Astrocyte (in vitro differentiated cells and primary cell): ENCODE data around the gene GLCCI1. TPM values are rescaled to one million over a fixed set of nuclear protein-coding genes. Genes with fewer than 3 reads are reported as not detected.

Experiments
- DNase-seq: peaks from one replicate; pipeline ENCODE4 v3.0.0-alpha.2; 2010; ENCODE audit warnings: low read depth
- FAIRE-seq: peaks from 2 replicates; lab custom pipeline; 2011; peaks lifted over from hg19 to GRCh38; lab: Jason Lieb, UNC
- H2AFZ ChIP-seq: 2 replicates; pipeline ENCODE4 v1.6.0; 2012; ENCODE audit warnings: low read depth, low read length, inconsistent platforms
- H3K27ac ChIP-seq: 2 replicates; pipeline ENCODE4 v1.5.1; 2011; ENCODE audit warnings: low read depth, low read length, inconsistent platforms
- H3K27me3 ChIP-seq: 2 replicates; pipeline ENCODE4 v1.6.0; 2011; ENCODE audit warnings: low read length, inconsistent platforms; ENCODE audit not compliant: insufficient read depth
- H3K36me3 ChIP-seq: 2 replicates; pipeline ENCODE4 v1.5.1; 2011; ENCODE audit warnings: low read length, inconsistent platforms; ENCODE audit not compliant: insufficient read depth
- H3K4me1 ChIP-seq: 2 replicates; pipeline ENCODE4 v1.5.1; 2011; ENCODE audit warnings: low read length, inconsistent platforms; ENCODE audit not compliant: insufficient read depth
- H3K4me2 ChIP-seq: 2 replicates; pipeline ENCODE4 v1.6.0; 2012; ENCODE audit warnings: low read length, inconsistent platforms
- H3K4me3 ChIP-seq: 2 replicates; pipeline ENCODE4 v1.5.1; 2011; ENCODE audit warnings: low read depth, mild to moderate bottlenecking, low read length, inconsistent platforms; ENCODE audit not compliant: insufficient read depth
- H3K79me2 ChIP-seq: 2 replicates; pipeline ENCODE4 v1.6.0; 2012; ENCODE audit warnings: mild to moderate bottlenecking, low read length, inconsistent platforms; ENCODE audit not compliant: insufficient read depth
- H3K9ac ChIP-seq: 2 replicates; pipeline ENCODE4 v1.6.0; 2012; ENCODE audit warnings: mild to moderate bottlenecking, low read length, inconsistent platforms
- H3K9me3 ChIP-seq: 2 replicates; pipeline ENCODE4 v1.5.1; 2012; ENCODE audit warnings: low read depth, mild to moderate bottlenecking, low read length, inconsistent platforms; ENCODE audit not compliant: insufficient read depth
- H4K20me1 ChIP-seq: 2 replicates; pipeline ENCODE4 v1.6.0; 2012; ENCODE audit warnings: low read length, inconsistent platforms; ENCODE audit not compliant: insufficient read depth
- H3K27ac Mint-ChIP-seq: one replicate; pipeline ENCODE4 v1.8.0; 2021; ENCODE audit warnings: mild to moderate bottlenecking, mixed read lengths; ENCODE audit not compliant: unreplicated experiment
- H3K27me3 Mint-ChIP-seq: one replicate; pipeline ENCODE4 v1.8.0; 2021; ENCODE audit warnings: low read depth, mixed read lengths; ENCODE audit not compliant: unreplicated experiment
- H3K36me3 Mint-ChIP-seq: one replicate; pipeline ENCODE4 v1.8.0; 2021; ENCODE audit warnings: low read depth, mixed read lengths; ENCODE audit not compliant: unreplicated experiment
- H3K4me1 Mint-ChIP-seq: one replicate; pipeline ENCODE4 v1.8.0; 2021; ENCODE audit warnings: low read depth, mixed read lengths; ENCODE audit not compliant: unreplicated experiment
- H3K4me3 Mint-ChIP-seq: one replicate; pipeline ENCODE4 v1.8.0; 2021; ENCODE audit warnings: mild to moderate bottlenecking, moderate library complexity, mixed read lengths; ENCODE audit not compliant: unreplicated experiment
- H3K9me3 Mint-ChIP-seq: one replicate; pipeline ENCODE4 v1.8.0; 2021; ENCODE audit warnings: mild to moderate bottlenecking, mixed read lengths; ENCODE audit not compliant: unreplicated experiment
- EZH2 ChIP-seq: IDR thresholded peaks from 2 replicates; pipeline ENCODE4 v1.6.1; 2012; ENCODE audit warnings: mild to moderate bottlenecking, low read length, inconsistent platforms; ENCODE audit not compliant: insufficient read depth
- total RNA-seq: library from RNA; stranded (reverse); gene quantifications from 2 replicates; pipeline ENCODE4 v1.2.1, GENCODE V29; 2021
- TF ChIP-seq, protein P1 (sequence below): IDR thresholded peaks from 2 replicates; pipeline ENCODE4 v1.5.1; 2011; ENCODE audit warnings: low read depth, mild to moderate bottlenecking, inconsistent platforms, low read length, moderate library complexity; ENCODE audit not compliant: insufficient read depth

GLCCI1 gene
- total RNA-seq, 1 donor from 2014 or later, result 24.2 TPM

DNA sequence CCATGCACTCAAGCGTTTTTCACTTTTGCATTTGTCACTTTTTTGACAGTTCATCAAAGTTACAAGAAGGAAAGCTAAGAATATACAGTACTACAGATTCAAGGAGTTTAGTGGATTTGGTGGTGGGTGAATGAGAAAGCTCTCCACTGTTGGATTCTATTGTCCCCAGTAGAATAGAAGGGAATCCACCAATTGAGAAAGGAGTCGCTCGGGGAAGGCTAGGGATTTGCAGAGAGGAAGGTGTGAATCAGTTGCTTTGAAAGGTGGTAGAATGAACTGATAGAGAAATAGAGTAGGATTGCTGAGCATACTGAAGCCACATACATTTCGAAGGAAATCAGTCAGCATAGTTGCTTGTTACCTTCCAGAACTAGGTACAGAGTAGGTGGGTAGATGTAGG is 33.7 kb upstream of the GLCCI1 start:
- H3K27ac ChIP-seq, result no peak overlapping the region
- no peaks in the 10 kb centered on the region for H3K9me3 Mint-ChIP-seq
- no peak overlapping the region for H3K4me2 ChIP-seq
- DNase-seq, result no peak
- H3K4me1 Mint-ChIP-seq, result no peaks in the 10 kb centered on the region
- H4K20me1 ChIP-seq, result no peaks in the 10 kb centered on the region
- H3K9ac ChIP-seq, result no peak overlapping the region
- H3K27me3 ChIP-seq, result no peaks in the 10 kb centered on the region
- no peaks in the 10 kb centered on the region for H3K36me3 Mint-ChIP-seq
- no peaks in the 10 kb centered on the region for H3K4me1 ChIP-seq
- H3K4me3 Mint-ChIP-seq, result no peak overlapping the region
- H3K27ac Mint-ChIP-seq, result no peak overlapping the region
- no peaks in the 10 kb centered on the region for H3K79me2 ChIP-seq
- H3K27me3 Mint-ChIP-seq, result no peaks in the 10 kb centered on the region
- FAIRE-seq, result no peak
- no peak overlapping the region for H2AFZ ChIP-seq
- H3K36me3 ChIP-seq, result no peaks in the 10 kb centered on the region
- TF ChIP-seq EZH2, result no peak
- TF ChIP-seq, protein P1, sequence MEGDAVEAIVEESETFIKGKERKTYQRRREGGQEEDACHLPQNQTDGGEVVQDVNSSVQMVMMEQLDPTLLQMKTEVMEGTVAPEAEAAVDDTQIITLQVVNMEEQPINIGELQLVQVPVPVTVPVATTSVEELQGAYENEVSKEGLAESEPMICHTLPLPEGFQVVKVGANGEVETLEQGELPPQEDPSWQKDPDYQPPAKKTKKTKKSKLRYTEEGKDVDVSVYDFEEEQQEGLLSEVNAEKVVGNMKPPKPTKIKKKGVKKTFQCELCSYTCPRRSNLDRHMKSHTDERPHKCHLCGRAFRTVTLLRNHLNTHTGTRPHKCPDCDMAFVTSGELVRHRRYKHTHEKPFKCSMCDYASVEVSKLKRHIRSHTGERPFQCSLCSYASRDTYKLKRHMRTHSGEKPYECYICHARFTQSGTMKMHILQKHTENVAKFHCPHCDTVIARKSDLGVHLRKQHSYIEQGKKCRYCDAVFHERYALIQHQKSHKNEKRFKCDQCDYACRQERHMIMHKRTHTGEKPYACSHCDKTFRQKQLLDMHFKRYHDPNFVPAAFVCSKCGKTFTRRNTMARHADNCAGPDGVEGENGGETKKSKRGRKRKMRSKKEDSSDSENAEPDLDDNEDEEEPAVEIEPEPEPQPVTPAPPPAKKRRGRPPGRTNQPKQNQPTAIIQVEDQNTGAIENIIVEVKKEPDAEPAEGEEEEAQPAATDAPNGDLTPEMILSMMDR, result no peak
- no peak overlapping the region for H3K4me3 ChIP-seq
- H3K9me3 ChIP-seq, result no peaks in the 10 kb centered on the region

DNA sequence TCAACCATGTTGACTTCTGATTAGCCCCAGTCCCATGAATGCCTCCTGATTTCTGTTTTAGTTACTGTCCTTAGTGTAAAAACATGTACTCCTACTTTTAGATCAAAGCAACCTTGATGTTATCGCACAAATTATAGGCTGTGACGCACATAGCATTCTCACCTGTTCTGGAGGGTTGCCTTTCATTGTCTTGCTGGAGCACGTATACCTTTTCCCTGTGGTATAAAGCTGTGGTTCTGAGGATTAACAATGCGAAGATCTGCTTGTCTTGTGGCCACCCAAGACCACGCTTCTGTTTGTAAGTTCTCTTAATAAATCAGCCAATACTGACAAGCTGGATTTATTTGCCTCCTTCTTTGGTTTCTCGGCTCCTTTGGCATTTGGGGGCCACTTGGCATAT is 30.1 kb upstream of the GLCCI1 start:
- H3K79me2 ChIP-seq, result no peaks in the 10 kb centered on the region
- FAIRE-seq, result peak; percentile 17

DNA sequence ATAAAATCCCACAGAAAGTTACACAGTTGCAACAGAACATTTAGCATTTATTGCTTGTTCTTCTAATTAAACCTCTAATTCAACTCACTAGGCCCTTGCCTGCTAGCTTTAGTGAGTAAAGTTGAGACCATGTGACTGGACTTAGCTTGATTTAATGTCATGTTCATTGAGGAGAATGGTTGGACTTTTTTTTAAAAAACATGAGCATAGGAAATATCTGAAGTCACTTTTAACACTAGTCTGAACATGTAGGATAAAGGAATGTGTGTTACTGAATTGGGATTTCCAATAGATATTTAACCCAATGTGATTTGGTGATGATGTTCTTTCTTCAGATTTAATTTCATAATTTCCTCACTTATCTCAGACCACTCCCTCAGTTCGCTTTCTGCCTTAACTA is 24.6 kb upstream of the GLCCI1 start:
- Histone ChIP-seq H4K20me1 (no peaks in the 10 kb centered on the region), H3K79me2 (no peaks in the 10 kb centered on the region), H3K36me3 (no peaks in the 10 kb centered on the region), H3K4me3 (no peak overlapping the region), H2AFZ (no peak overlapping the region), H3K27ac (no peak overlapping the region), H3K9me3 (no peaks in the 10 kb centered on the region), H3K4me1 (no peaks in the 10 kb centered on the region), H3K27me3 (no peaks in the 10 kb centered on the region), H3K4me2 (no peak overlapping the region), H3K9ac (no peak overlapping the region)
- no peak for TF ChIP-seq EZH2
- TF ChIP-seq, protein P1, result no peak
- FAIRE-seq (no peak), DNase-seq (no peak)
- no peak overlapping the region for H3K27ac Mint-ChIP-seq
- H3K36me3 Mint-ChIP-seq, result no peaks in the 10 kb centered on the region
- H3K4me3 Mint-ChIP-seq, result no peak overlapping the region
- H3K27me3 Mint-ChIP-seq, result no peaks in the 10 kb centered on the region
- H3K9me3 Mint-ChIP-seq, result no peaks in the 10 kb centered on the region
- no peaks in the 10 kb centered on the region for H3K4me1 Mint-ChIP-seq

More for the DNA sequence above, 30.1 kb upstream of the GLCCI1 start:
- Histone ChIP-seq H3K36me3 (no peaks in the 10 kb centered on the region), H3K27me3 (no peaks in the 10 kb centered on the region), H3K4me1 (no peaks in the 10 kb centered on the region), H4K20me1 (no peaks in the 10 kb centered on the region), H3K9me3 (no peaks in the 10 kb centered on the region), H3K4me3 (no peak overlapping the region), H3K27ac (no peak overlapping the region), H3K9ac (no peak overlapping the region), H2AFZ (no peak overlapping the region), H3K4me2 (no peak overlapping the region)
- Mint-ChIP-seq H3K36me3 (no peaks in the 10 kb centered on the region), H3K4me3 (no peak overlapping the region), H3K9me3 (no peaks in the 10 kb centered on the region), H3K27me3 (no peaks in the 10 kb centered on the region), H3K4me1 (no peaks in the 10 kb centered on the region), H3K27ac (no peak overlapping the region)
- no peak for DNase-seq
- TF ChIP-seq, protein P1, result no peak
- TF ChIP-seq EZH2, result no peak
